GM12873 (cell line): ENCODE measurements around the gene PACC1.

Experiments
- CTCF ChIP-seq: IDR thresholded peaks from 2 replicates; pipeline ENCODE4 v1.5.1; 2012; ENCODE audit warnings: low read depth, mild to moderate bottlenecking, moderate library complexity, low read length, control low read depth; ENCODE audit not compliant: insufficient read depth; ENCODE audit errors: missing control alignments

PACC1 gene

GRCh38 chr1:212366901-212367300, 47.8 kb downstream of the PACC1 start:
- TF ChIP-seq CTCF: no peak

DNA sequence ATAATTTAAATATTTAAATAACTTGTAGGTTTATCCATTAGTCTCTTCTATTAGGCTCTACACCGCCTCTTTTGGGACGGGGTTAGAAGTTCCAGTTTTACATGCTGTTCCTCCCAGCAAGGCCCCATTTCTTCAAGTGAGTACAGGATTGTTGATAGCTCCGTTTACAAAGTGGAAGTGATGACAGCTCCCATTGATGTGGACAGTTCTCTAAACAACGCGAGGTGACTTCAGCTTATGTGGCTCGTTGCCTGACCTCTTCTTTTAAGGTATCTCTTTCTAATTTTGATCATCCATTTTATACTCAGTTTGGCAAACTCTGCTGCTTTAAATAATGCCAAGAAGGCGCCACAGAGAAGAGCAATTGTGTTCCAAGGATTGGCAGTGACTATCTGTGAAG, 49.7 kb downstream of the PACC1 start:
- TF ChIP-seq CTCF: no peak

GRCh38 chr1:212359794-212360479, 54.7 kb downstream of the PACC1 start:
- no peak for TF ChIP-seq CTCF

- no peak for TF ChIP-seq CTCF
Observed at GRCh38 chr1:212355230-212355969, 59.3 kb downstream of the PACC1 start.

- TF ChIP-seq CTCF: no peak
Observed at GRCh38 chr1:212354464-212354863, 60.2 kb downstream of the PACC1 start.

- no peak for TF ChIP-seq CTCF
Observed at GRCh38 chr1:212353181-212353580, 61.5 kb downstream of the PACC1 start.

- TF ChIP-seq CTCF: no peak
Observed at GRCh38 chr1:212351588-212352362, 62.9 kb downstream of the PACC1 start.
